Activated T-cell treated with anti-CD3 and anti-CD28 coated beads, Interleukin-2, amount 50 U/mL, for 1 hour (primary cell): ENCODE results near the gene P4HB.

ENCODE experiments used
- DNase-seq: peaks from one replicate; pipeline ENCODE4 v3.0.0-alpha.2; 2020

The P4HB gene

DNA sequence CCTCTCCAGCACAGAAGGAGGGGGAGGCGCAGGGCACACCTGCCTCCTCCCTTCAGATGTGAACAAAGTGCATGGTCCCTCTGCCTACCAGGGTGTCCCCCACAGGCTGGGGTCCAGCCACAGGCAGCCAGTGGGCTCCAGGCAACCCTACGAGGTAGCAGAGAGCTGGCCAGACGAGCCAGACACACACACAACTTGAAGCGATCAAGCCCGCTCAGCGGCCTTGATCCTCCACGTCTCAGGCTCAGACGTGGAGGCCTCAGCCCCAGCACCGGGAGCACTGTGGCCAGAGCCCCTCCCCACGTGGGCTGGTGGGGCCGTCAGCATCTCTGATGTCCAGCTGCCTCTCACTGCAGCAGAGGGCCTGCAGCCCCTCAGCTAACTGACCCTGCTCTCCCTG lies 35.7 kb downstream of the P4HB start:
- DNase-seq: no peak

DNA sequence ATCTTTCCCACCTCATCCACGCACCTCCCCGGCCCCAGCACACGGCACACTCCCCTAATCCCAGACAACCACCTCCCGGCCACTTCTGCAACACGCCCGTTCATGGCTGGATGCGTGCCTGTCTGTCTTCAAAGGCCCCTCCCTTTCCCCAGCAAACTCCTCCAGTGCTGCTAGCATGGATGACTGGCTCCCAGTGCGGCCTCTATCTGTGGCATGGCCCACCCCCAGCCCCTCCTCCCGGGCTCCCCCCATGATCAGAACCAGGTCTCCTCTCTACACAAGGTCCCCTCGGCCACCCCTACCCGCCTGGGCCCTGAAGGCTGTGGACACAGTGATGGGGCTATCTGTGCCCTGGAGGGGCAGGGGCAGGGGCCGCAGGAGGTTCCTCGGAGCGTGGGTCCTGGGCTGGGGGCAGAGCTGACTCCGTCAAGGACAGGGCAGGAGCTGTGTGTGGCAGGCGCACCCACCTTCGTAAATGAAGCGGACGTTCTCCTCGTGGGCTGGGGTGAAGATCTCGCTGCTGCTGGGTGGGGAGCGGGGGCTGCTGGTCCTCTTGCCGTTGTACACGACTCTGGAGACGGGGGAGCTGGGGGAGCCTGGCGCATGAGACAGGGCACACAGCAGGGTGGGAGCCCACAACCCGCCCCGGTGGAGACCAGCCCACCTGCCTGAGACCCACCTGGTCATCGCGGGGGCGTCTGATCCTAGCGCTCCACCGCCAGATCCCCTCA lies 36.4 kb downstream of the P4HB start:
- no peak for DNase-seq

GRCh38 chr17:81822996-81823819 lies 37.1 kb downstream of the P4HB start:
- no peak for DNase-seq

DNA sequence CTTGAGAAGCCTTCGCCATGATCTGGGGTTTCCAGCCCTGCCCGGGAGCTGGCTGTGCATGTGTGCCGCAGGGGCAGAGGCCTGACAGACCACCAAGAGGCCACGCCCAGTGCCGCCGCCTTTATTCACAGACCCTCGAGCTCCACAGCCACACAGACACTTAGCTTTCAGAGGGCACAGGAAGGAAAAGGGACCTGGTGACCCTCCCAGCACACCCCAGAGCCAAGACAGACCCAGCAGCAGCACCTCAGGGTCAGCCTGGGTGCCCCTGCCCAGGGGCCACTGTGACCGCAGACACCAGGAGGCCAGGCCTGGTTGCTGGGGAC lies 38.1 kb downstream of the P4HB start:
- no peak for DNase-seq

DNA sequence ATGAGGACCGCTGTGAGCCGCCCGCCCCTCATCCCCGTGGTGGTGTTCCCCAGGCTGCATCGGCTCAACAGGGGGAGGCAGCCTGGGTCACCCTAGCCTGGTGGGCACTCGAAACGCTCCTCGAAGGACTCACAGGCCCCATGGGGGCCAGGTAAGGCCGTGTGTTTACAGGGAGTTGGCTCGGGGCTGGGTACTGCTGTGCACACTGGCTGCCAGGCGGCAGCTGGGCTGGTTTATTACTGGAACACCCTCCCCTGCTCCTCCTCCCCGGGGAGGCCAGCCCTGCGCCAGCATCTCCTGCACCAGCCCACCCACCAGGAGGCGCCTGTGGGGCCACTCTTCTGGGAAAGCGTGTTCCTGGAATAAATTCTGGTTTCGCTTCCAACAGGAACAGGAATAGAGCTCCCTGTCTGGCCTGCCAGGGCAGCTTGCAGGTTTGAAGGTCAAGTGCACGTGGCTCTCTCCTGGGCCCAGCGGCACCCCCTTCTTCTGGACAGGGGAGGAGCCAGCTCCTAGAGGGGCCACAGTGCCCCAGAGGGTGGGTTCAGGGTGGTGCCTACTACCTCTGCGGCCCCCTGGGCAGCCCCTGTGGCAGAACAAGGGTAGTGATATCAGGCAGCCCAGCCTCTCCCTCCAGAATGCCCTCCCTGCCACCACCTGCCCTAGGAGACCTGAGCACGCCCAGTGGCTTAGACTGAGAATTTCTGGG lies 38.6 kb downstream of the P4HB start:
- no peak for DNase-seq

- DNase-seq: no peak
Observed at GRCh38 chr17:81821147-81821546, 39.2 kb downstream of the P4HB start.

DNA sequence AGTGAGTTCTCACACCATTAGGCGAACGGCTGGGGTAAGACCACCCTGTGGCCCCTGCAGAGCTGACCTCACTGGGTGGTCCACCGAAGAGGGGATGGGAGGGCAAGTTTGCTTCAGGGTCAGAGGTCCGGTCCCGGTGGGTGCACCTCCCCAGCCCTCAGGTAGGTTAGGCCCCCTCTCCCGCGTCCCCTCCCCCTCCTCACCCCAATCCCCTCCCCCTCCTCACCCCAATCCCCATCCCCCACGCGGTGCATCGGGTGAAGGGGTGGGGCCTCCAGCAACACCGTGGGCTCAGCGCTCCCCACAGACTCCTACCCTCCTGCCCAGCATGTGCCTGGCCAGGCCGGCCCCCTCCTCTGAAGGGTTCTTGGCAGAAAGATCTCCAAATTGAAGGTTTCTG lies 40.6 kb downstream of the P4HB start:
- no peak for DNase-seq

DNA sequence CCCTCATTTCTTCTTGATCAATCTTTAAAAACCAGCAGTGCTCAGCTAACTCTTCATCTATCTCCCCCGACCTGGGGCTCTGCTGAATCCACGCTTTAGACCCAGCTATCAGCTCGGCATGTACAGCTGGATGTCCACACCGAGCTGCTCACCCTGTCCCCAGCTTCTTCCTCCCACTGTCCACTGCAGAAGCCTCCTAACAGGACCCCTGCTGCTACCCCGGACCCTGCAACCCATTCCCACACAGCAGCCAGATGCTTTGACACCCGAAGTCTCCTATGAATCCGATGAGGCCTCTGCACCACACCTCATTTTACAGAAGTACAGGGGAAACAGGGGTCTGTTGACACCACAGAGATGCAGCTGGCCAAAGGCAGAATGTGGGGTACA lies 42.6 kb downstream of the P4HB start:
- DNase-seq: no peak

DNA sequence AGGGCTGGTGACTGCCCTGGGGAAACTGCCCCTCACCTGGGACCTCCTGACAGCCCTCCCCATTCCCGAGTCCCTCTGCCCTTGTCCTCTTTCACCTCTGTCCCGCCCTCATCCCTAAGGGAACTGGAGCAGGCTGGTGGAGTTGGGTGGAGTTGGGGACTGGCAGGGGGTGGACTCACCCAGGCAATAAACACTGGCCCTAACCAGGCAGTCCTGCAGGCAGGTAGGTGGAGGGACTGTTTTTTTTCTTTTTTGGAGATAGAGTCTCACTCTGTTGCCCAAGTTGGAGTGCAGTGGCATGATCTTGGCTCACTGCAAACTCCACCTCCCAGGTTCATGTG lies 44.7 kb downstream of the P4HB start:
- no peak for DNase-seq

DNA sequence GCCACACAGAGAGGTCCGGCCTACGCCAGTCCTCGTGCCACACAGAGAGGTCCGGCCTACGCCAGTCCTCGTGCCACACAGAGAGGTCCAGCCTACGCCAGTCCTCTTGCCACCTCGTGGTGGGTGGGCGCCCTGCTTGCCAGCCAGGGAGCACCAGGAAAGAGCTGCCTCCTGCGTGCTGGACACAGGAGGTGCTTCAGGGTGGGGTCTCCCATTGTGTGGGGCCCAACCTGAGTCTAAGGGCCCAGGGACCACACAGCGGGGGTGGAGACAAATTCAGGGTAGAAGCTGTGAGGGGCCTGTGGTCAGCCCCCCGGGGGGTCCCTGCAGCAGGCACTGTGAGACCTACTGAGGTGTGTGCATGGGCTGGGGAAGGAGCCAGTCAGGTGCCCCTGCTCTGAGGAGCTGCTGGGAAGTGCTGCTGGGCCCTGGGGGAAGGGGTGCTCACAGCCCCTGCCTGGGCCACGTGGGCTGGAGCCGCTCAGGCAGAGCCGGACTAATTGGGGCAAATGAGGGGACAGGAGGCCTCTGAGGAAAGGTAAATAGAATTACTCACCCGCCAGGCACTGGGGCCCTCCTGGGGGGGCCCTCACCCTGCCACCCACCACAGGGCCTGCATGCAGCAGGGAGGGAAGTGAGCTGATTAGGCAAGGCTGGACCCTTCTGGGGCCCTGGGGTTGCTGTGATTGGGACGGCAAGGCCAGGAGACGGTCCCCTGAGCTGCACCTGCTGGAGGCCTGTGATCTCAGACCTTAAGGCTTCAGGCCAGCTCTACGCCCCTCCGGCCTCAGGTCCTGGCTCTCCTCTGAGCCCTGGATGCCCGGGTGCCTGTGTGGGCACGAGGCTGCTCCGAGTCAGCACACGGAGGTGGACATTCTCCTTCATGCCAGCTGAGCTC lies 45.3 kb downstream of the P4HB start:
- DNase-seq: no peak

DNA sequence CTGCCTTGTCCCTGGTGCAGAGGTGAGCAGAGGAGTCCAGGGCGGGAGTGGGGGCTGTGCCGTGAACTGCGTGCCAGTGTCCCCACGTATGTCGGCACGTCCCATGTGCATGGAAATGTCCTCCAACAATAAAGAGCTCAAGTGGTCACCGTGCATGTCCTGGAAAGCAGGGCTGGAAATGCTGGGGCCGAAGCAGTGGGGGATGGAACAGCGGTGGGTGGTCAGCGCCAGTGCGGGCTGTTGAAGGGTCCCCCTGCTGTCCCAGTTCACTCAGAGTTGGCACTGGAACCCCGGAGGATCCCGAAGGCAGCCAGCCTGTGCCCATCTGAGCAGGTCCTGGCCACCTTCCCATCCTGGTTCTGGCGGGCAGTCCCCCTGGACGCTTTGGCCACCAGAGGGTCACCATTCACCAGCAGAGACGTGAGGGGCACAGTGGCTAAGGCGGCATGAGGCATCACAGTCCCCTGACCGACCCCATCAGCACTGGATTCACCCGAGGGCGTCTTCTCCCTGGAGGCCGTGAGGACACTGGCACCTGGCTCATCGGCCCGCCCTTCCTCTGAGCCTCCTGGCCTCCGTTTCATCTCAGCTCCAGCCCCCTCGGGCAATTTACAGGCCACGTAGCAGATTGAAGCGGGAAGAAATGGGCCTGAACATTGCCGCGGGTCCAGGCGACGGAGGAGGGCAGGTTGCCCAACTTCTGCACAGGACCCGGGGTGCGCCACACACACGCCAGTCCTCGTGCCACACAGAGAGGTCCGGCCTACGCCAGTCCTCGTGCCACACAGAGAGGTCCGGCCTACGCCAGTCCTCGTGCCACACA lies 46.3 kb downstream of the P4HB start:
- no peak for DNase-seq

- no peak for DNase-seq
Observed at GRCh38 chr17:81813371-81813684, 47.0 kb downstream of the P4HB start.

DNA sequence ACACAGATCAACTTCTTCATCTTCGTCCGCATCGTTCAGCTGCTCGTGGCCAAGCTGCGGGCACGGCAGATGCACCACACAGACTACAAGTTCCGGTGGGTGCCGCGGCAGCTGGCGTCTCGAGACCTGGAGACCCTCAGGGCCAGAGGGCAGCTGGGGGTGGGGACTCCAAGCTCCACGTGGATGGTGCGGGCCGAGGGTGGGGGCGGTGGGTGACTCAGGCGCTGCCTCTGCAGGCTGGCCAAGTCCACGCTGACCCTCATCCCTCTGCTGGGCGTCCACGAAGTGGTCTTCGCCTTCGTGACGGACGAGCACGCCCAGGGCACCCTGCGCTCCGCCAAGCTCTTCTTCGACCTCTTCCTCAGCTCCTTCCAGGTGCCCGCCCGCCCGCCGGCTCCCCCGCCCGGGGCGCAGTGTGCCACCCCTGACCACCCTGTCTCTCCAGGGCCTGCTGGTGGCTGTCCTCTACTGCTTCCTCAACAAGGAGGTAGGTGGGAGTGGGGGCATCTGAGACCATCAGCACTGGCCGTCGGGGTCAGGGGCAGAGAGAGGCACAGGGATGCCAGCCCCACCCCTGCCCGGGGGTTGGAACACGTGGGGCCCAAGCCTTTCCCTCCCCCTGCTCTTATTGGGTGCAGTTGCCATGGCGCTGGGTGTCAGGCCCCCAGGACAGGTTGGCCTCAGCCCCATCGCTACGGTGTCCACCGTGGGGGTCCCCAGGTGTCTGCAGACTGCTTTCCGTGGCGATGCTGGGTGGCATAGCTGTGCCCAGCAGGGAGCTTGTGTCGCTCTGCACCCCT lies 47.6 kb downstream of the P4HB start:
- DNase-seq: no peak

DNA sequence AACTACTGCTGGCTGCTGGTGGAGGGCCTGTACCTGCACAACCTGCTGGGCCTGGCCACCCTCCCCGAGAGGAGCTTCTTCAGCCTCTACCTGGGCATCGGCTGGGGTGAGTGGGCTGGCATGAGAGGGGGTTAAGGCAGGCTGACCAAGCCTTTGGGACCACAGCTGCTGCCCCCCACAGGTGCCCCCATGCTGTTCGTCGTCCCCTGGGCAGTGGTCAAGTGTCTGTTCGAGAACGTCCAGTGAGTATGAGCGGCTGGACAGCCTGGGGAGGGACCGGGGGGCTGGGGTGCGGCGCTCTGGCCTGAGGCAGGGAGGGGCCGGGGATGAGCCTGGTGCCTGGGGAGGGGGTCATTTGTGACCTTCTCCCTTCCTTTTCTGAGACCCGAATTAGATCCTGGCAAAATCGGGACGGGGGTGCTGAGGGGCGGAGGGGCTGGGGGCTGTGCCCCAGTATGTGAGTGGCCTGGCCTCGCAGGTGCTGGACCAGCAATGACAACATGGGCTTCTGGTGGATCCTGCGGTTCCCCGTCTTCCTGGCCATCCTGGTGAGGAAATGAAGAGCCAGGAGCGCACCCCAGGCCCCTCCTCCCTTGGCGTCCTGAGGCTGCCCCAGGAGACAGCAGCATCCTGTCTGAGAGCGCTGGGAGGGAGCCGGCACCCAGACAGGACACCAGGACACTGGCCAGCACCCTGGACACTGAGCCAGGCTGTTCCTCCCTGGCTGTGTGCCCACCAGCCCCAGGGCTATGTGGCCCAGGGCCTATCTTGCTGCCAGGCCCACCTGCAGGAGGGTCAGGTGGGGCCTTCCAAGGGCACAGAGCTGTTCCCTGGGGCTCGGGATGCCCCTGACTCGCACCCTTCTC lies 48.4 kb downstream of the P4HB start:
- no peak for DNase-seq

GRCh38 chr17:81810892-81811704 lies 49.2 kb downstream of the P4HB start:
- DNase-seq: no peak

- no peak for DNase-seq
Observed at GRCh38 chr17:81810476-81810875, 49.9 kb downstream of the P4HB start.

DNA sequence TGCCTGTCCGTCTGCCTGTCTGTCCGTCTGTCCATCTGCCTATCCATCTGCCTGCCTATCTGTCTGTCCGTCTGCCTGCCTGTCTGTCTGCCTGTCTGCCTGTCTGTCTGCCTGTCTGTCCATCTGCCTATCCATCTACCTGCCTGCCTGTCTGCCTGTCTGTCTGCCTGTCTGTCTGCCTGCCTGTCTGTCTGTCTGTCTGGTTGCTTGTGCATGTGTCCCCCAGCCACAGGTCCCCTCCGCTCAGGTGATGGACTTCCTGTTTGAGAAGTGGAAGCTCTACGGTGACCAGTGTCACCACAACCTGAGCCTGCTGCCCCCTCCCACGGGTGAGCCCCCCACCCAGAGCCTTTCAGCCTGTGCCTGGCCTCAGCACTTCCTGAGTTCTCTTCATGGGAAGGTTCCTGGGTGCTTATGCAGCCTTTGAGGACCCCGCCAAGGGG lies 50.8 kb downstream of the P4HB start:
- no peak for DNase-seq

DNA sequence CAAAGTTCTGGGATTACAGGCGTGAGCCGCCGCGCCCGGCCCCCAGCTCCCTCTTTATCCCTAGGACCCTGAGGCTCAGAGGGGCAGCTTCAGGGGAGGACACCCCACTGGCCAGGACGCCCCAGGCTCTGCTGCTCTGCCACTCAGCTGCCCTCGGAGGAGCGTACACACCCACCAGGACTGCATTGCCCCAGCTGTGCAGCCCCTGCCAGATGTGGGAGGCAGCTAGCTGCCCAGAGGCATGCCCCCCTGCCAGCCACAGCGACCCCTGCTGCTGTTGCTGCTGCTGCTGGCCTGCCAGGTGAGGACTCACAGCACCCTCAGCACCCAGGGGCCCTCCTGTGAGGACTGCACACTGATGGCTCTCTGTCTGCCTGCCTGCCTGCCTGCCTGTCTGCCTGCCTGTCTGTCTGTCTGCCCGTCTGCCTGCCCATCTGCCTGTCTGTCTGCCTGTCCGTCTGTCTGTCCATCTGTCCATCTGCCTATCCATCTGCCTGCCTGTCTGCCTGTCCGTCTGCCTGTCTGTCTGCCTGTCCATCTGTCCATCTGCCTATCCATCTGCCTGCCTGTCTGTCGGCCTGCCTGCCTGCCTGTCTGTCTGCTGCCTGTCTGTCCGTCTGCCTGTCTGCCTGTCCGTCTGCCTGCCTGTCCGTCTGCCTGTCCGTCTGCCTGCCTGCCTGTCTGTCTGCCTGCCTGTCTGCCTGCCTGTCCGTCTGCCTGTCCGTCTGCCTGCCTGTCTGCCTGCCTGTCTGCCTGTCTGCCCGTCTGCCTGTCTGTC lies 51.4 kb downstream of the P4HB start:
- DNase-seq: no peak

DNA sequence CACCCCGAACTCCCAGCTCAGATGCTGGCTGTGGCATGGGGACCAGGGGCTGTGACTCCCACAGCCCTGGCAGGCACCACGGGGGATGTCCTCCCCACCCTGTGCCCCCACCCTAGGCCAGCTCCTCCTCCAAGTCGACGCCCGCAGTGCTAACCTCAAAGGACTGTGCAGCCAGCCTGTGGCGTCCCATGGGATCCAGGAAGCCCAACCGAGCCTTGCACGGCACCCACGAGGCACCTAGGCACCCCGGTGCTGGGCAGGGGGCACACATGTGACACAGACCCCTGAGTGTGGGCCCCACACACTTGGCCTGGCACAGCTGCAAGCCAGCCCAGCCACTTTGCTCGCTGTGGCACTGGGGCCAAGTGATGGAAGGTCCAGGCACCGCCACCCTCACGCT lies 52.5 kb downstream of the P4HB start:
- DNase-seq: no peak
